Activated T-helper 17 cell treated with anti-CD3 and anti-CD28 coated beads, Interleukin-2, amount 50 U/mL, for 72 hours (primary cell): ENCODE results near the gene HOXD10. TPM values are rescaled to one million over a fixed set of nuclear protein-coding genes. Genes with fewer than 3 reads are reported as not detected.

Source experiments
- ATAC-seq: fragments of 150-1000 bp; cut with Tn5 transposase; replicated peaks from 2 replicates; pipeline ENCODE4 v1.10.0; 2021; ENCODE audit warnings: mild to moderate bottlenecking, moderate library complexity
- H3K27ac Mint-ChIP-seq: one replicate; pipeline ENCODE4 v1.8.0; 2022; ENCODE audit warnings: mixed read lengths
- H3K27me3 Mint-ChIP-seq: one replicate; pipeline ENCODE4 v1.8.0; 2022; ENCODE audit warnings: mixed read lengths
- H3K36me3 Mint-ChIP-seq: one replicate; pipeline ENCODE4 v1.8.0; 2022; ENCODE audit warnings: low read depth, mild to moderate bottlenecking, mixed read lengths
- H3K4me1 Mint-ChIP-seq: one replicate; pipeline ENCODE4 v1.8.0; 2022; ENCODE audit warnings: mixed read lengths
- H3K4me3 Mint-ChIP-seq: one replicate; pipeline ENCODE4 v1.8.0; 2022; ENCODE audit warnings: mild to moderate bottlenecking, mixed read lengths
- H3K9me3 Mint-ChIP-seq: one replicate; pipeline ENCODE4 v1.8.0; 2022; ENCODE audit warnings: mixed read lengths
- total RNA-seq, 2 donors: library from RNA; stranded (reverse); gene quantifications; one replicate each; pipeline ENCODE4 v1.2.3, GENCODE V29; 2022

The HOXD10 gene
- total RNA-seq, 2 donors from 2014 or later = not detected

DNA sequence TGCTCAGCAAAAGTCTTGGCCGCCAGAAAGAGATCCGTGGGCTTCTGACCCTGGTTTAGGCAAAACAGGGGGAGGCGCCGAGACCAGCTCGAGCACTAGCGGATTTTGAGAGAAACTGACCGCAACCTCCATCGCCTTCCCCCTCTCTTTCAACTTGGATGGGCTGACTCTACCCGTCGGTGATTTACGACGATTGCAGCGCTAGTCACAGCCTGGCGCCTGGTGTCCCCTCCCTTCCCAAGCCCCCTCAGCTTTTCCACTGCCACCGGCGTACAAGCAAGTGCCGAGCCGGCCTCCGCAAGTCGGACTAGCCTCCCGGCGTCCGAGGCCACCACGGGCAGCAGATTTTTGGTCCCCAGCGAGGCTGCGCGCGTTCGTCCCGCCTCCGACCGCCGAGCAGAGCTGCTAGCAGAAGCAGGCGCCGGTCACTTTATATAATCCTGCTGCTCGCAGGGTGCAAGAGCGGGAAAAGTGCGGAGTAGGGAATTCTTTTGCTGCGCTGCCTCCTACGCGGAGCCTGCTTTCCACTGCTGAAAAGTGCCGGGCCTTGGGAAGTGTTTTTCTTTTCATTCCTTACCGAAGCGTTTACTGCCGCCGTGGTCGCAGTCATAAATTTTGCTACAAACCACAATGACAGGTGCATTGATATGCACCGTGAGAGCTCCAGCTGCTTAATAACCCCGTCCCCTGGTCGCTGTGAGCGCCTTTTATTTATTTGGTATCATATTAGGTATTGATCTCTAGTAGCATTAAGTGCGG is 48.2 kb downstream of the HOXD10 start:
- no peak overlapping the region for H3K4me3 Mint-ChIP-seq
- peaks cover 70% of the 10 kb centered on the region for H3K27me3 Mint-ChIP-seq

DNA sequence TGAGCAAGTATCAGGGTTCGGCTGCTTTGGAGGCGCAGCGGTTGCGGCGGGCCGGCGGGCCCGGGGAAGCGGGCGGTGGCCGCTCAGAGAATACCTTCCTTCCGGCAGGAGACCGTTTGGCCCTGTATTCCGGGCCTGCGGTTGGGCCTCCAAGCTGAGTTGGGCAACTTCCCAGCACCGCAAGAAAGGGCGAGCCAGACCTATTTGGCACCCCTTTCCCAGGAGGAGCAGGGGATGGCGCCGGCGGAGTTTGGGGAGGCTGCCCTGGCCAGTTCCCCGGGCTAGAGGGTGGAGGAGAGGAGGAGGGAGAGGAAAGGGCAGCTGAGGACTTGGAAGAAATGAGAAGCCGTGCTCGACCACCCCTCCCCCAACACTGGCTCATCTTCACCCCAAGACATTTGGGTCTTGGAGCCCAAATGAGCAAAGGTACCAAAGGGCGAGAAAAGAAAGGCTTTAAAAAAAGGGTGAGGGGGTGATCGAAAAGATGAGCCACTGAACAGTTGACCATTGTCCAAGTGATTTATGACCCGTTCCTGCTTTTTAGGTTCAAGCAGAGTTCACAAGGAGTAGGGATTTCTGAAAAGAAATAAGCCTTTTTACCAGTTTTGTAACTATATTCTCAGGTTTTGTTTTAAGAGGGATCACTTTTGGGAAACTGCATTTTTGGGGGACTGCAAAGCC is 48.9 kb downstream of the HOXD10 start:
- no peak overlapping the region for H3K27ac Mint-ChIP-seq
- H3K27me3 Mint-ChIP-seq = peaks cover 74% of the 10 kb centered on the region
- peaks cover 3% of the 10 kb centered on the region for H3K9me3 Mint-ChIP-seq
- H3K4me3 Mint-ChIP-seq = no peak overlapping the region
- peaks cover 6% of the 10 kb centered on the region for H3K36me3 Mint-ChIP-seq
- H3K4me1 Mint-ChIP-seq = peaks cover 4% of the 10 kb centered on the region
- no peak for ATAC-seq

More for the DNA sequence above, 48.2 kb downstream of the HOXD10 start:
- H3K9me3 Mint-ChIP-seq = peaks cover 3% of the 10 kb centered on the region
- peaks cover 4% of the 10 kb centered on the region for H3K4me1 Mint-ChIP-seq
- H3K36me3 Mint-ChIP-seq = peaks cover 6% of the 10 kb centered on the region
- no peak overlapping the region for H3K27ac Mint-ChIP-seq
- ATAC-seq = no peak

DNA sequence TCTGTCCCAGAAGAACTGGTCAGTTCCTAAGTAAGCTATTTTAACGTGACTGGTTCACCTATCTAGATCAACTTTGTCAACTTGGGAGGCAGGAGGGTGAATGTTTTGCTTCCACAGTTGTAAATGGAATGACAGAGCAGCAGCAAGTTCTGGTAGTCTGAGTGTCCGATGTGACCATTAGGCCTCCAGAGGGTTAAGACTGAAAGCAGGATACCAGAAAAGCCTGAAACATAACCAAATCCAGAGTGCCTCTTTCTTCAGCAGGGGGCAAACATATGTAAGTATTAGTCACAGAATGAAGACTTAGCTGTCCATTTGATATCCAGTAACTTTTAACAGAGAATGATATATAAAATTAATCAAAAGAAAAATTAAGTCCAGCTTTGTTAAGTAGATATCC is 49.7 kb downstream of the HOXD10 start:
- Mint-ChIP-seq H3K36me3 (peaks cover 3% of the 10 kb centered on the region), H3K27ac (no peak overlapping the region), H3K4me3 (no peak overlapping the region), H3K9me3 (peaks cover 3% of the 10 kb centered on the region), H3K4me1 (no peaks in the 10 kb centered on the region), H3K27me3 (peaks cover 74% of the 10 kb centered on the region)
- no peak for ATAC-seq

DNA sequence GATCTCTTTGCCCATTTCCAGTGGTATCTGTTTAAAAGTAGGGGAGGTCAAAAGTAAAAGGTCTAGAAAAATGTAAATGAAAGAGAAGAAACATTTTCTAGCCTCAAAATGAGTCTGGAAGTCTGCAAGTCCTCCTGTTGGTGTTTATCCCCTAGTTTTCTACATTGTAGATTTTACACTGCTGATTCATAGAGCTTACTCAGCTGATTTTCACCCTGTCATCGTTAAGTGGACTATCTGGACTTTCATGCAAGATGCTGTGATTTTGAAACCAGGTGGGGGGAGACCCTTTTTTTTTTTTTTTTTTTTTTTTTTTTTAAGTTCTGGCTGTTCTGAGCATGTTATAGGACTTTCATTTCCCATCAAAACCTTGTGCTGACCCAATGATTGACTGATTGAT is 50.8 kb downstream of the HOXD10 start:
- Mint-ChIP-seq H3K4me1 (no peaks in the 10 kb centered on the region), H3K36me3 (peaks cover 2% of the 10 kb centered on the region), H3K4me3 (no peak overlapping the region), H3K9me3 (peaks cover 3% of the 10 kb centered on the region), H3K27me3 (peaks cover 64% of the 10 kb centered on the region), H3K27ac (no peak overlapping the region)
- ATAC-seq = no peak

DNA sequence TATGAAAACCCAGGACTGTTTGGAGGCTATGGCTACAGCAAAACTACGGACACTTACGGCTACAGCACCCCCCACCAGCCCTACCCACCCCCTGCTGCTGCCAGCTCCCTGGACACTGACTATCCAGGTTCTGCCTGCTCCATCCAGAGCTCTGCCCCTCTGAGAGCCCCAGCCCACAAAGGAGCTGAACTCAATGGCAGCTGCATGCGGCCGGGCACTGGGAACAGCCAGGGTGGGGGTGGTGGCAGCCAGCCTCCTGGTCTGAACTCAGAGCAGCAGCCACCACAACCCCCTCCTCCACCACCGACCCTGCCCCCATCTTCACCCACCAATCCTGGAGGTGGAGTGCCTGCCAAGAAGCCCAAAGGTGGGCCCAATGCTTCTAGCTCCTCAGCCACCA is 52.6 kb downstream of the HOXD10 start:
- Mint-ChIP-seq H3K9me3 (peaks cover 1% of the 10 kb centered on the region), H3K4me3 (no peak overlapping the region), H3K36me3 (peaks cover 6% of the 10 kb centered on the region), H3K4me1 (no peaks in the 10 kb centered on the region), H3K27ac (no peak overlapping the region), H3K27me3 (peaks cover 65% of the 10 kb centered on the region)
- no peak for ATAC-seq

Other genes starting within 250 kb of the HOXD10 start
- gene LNPK, start 114.5 kb upstream of the HOXD10 start, total RNA-seq = 10 to 100 TPM; 30.1 to 35.2 TPM
- gene EVX2, start 32.8 kb upstream of the HOXD10 start, total RNA-seq = not detected
- gene HOXD13, start 24.1 kb upstream of the HOXD10 start, total RNA-seq = not detected
- gene HOXD12, start 17.0 kb upstream of the HOXD10 start, total RNA-seq = not detected
- not detected for gene HOXD11, start 9.5 kb upstream of the HOXD10 start, total RNA-seq
- gene HOXD9, start 5.9 kb downstream of the HOXD10 start, total RNA-seq = not detected
- gene HOXD8, start 12.9 kb downstream of the HOXD10 start, total RNA-seq = not detected
- not detected for gene HOXD4, start 34.8 kb downstream of the HOXD10 start, total RNA-seq
- not detected for gene HOXD3, start 40.5 kb downstream of the HOXD10 start, total RNA-seq
- not detected for gene HOXD1, start 71.9 kb downstream of the HOXD10 start, total RNA-seq
- 10 to 100 TPM; 21.4 to 22.0 TPM for gene MTX2, start 152.7 kb downstream of the HOXD10 start, total RNA-seq